K562 (cell line): ENCODE measurements around the gene RNGTT. TPM values are rescaled to one million over a fixed set of nuclear protein-coding genes. Genes with fewer than 3 reads are reported as not detected.

Source experiments
- ATAC-seq: fragments of 200-7000 bp; cut with Tn5 transposase; 3 replicates; pipeline ENCODE4 v1.9.1; 2020; ENCODE audit warnings: moderate library complexity
- BruUV-seq: library from RNA; stranded (reverse); fragments of 400-500 nt; replicated peaks from 2 replicates; lab custom pipeline; 2021; lab: Mats Ljungman, UMichigan
- CTCF ChIA-PET: fragments of 300-600 bp; formaldehyde crosslinking; extraction: SDS; loops from one replicate; lab custom pipeline; 2021; ENCODE audit warnings: low intra/inter-chr PET ratio; lab: Yijun Ruan, JAX
- POLR2A ChIA-PET: fragments of 300-600, 350-650 bp; sonication (Branson Sonifier 250); formaldehyde crosslinking; extraction: SDS; loops from one replicate; lab custom pipeline; 2021; ENCODE audit warnings: antibody characterized with exemption, inconsistent platforms; lab: Yijun Ruan, JAX
- DNase-seq, 4 experiments: peaks; one replicate each; pipeline versions ENCODE4 v3.0.0 to v3.0.0-alpha.2; 2011 to 2018; ENCODE audit warnings: low spot score in 3 of 4, mixed read lengths in 3 of 4; ENCODE audit errors: extremely low read depth in 1 of 4
- FAIRE-seq: peaks from 2 replicates; lab custom pipeline; 2011; peaks lifted over from hg19 to GRCh38; lab: Jason Lieb, UNC
- H2AFZ ChIP-seq: 2 replicates; pipeline ENCODE4 v1.6.0; 2011; ENCODE audit warnings: low read depth, low read length, control low read depth, inconsistent platforms
- H3K27ac ChIP-seq: fragments of 200-600 bp; 3 replicates; pipeline ENCODE4 v1.8.0; 2011; ENCODE audit warnings: low read depth, mild to moderate bottlenecking, control low read depth, inconsistent platforms, low read length, moderate library complexity, mixed read lengths; ENCODE audit errors: extremely low read depth
- H3K27me3 ChIP-seq, 2 experiments: fragments of 300-600 bp in 1 of 2; 2 replicates in 1 of 2; 3 replicates in 1 of 2; pipeline versions ENCODE4 v1.6.0 to v1.8.0; 2011; ENCODE audit warnings: inconsistent platforms in 2 of 2, low read length in 2 of 2, mild to moderate bottlenecking in 1 of 2, mixed read lengths in 1 of 2, moderate library complexity in 1 of 2; ENCODE audit not compliant: control insufficient read depth in 2 of 2, insufficient read depth in 2 of 2
- H3K36me3 ChIP-seq: fragments of 300-600 bp; 3 replicates; pipeline ENCODE4 v1.8.0; 2011; ENCODE audit warnings: mild to moderate bottlenecking, low read length, inconsistent platforms; ENCODE audit not compliant: control insufficient read depth, insufficient read depth
- H3K4me1 ChIP-seq, 2 experiments: fragments of 200-600 bp in 1 of 2; replicated peaks in 1 of 2; 2 replicates in 1 of 2; 3 replicates in 1 of 2; pipeline versions ENCODE4 v1.5.1 to v1.8.0; 2011; ENCODE audit warnings: inconsistent platforms in 2 of 2, low read length in 2 of 2, mild to moderate bottlenecking in 1 of 2, mixed read lengths in 1 of 2, moderate library complexity in 1 of 2; ENCODE audit not compliant: control insufficient read depth in 2 of 2, insufficient read depth in 2 of 2
- H3K4me2 ChIP-seq: 2 replicates; pipeline ENCODE4 v1.6.1; 2011; ENCODE audit warnings: low read length, control low read depth, inconsistent platforms, mixed read lengths; ENCODE audit not compliant: insufficient read depth
- H3K4me3 ChIP-seq: fragments of 200-600 bp; sonication (generic), shearing (Covaris generic); 2 replicates; pipeline ENCODE4 v1.5.1; 2016; ENCODE audit warnings: control low read depth, inconsistent platforms
- H3K79me2 ChIP-seq: fragments of 200-600 bp; 3 replicates; pipeline ENCODE4 v1.8.0; 2011; ENCODE audit warnings: low read length, inconsistent platforms; ENCODE audit not compliant: control insufficient read depth, insufficient read depth
- H3K9ac ChIP-seq, 2 experiments: 2 replicates each; pipeline versions ENCODE4 v1.6.0 to v1.6.1; 2011; ENCODE audit warnings: low read depth in 2 of 2, low read length in 2 of 2, control low read depth in 1 of 2, inconsistent platforms in 1 of 2, mild to moderate bottlenecking in 1 of 2, mixed read lengths in 1 of 2; ENCODE audit not compliant: insufficient read depth in 1 of 2
- H3K9me1 ChIP-seq: one replicate; pipeline ENCODE4 v1.6.0; 2011; ENCODE audit warnings: inconsistent platforms, mild to moderate bottlenecking, low read length, moderate library complexity; ENCODE audit not compliant: control insufficient read depth, insufficient read depth
- H3K9me3 ChIP-seq: replicated peaks from 2 replicates; pipeline ENCODE4 v1.5.1; 2011; ENCODE audit warnings: low read depth, low read length, inconsistent platforms; ENCODE audit not compliant: control insufficient read depth, insufficient read depth
- H4K20me1 ChIP-seq: replicated peaks from 2 replicates; pipeline ENCODE4 v1.6.1; 2011; ENCODE audit warnings: low read length, inconsistent platforms, mixed read lengths; ENCODE audit not compliant: control insufficient read depth, insufficient read depth
- ARID1B ChIP-seq: fragments of 450-650 bp; IDR thresholded peaks from 2 replicates; pipeline ENCODE4 v1.6.1; 2016; ENCODE audit warnings: antibody characterized with exemption, mild to moderate bottlenecking, inconsistent platforms
- C11orf30 ChIP-seq: fragments of 450-650 bp; IDR thresholded peaks from 2 replicates; pipeline ENCODE4 v1.6.1; 2016; ENCODE audit warnings: low read depth, mild to moderate bottlenecking
- FOXA1 ChIP-seq: fragments of 450-650 bp; IDR thresholded peaks from 2 replicates; pipeline ENCODE4 v1.6.1; 2016; ENCODE audit warnings: mild to moderate bottlenecking, borderline replicate concordance
- GATAD2B ChIP-seq: fragments of 450-650 bp; IDR thresholded peaks from 2 replicates; pipeline ENCODE4 v1.6.1; 2017; ENCODE audit warnings: mild to moderate bottlenecking, borderline replicate concordance
- MTA1 ChIP-seq: fragments of 450-650 bp; IDR thresholded peaks from 2 replicates; pipeline ENCODE4 v1.6.1; 2017; ENCODE audit warnings: borderline replicate concordance
- RFX5 ChIP-seq: IDR thresholded peaks from 2 replicates; pipeline ENCODE4 v1.6.1; 2011; ENCODE audit warnings: low read depth, mild to moderate bottlenecking, improper control_type of control experiment, low read length
- RFX7 ChIP-seq: fragments of 250-450 bp; sonication (Bioruptor Pico); IDR thresholded peaks from 2 replicates; pipeline ENCODE4 v1.5.1; 2021; ENCODE audit warnings: mild to moderate bottlenecking
- RUNX1 ChIP-seq: sonication (generic); IDR thresholded peaks from 2 replicates; pipeline ENCODE4 v1.6.1; 2016; ENCODE audit warnings: antibody characterized with exemption, low read depth
- TARDBP ChIP-seq: fragments of 450-650 bp; IDR thresholded peaks from 2 replicates; pipeline ENCODE4 v1.6.1; 2016
- ZBTB7A ChIP-seq: IDR thresholded peaks from 2 replicates; pipeline ENCODE4 v1.6.1; 2011; ENCODE audit warnings: low read depth, mild to moderate bottlenecking, low read length, moderate library complexity, borderline replicate concordance; ENCODE audit not compliant: control insufficient read depth
- ZNF277 ChIP-seq: fragments of 250-450 bp; sonication (Bioruptor Pico); IDR thresholded peaks from 2 replicates; pipeline ENCODE4 v1.8.0; 2022; ENCODE audit warnings: inconsistent platforms, mild to moderate bottlenecking, moderate library complexity, borderline replicate concordance
- ZNF3 ChIP-seq: fragments of 250-450 bp; sonication (Bioruptor Pico); IDR thresholded peaks from 2 replicates; pipeline ENCODE4 v1.5.0; 2021; ENCODE audit warnings: mild to moderate bottlenecking, moderate library complexity
- WGBS: fragments of 100-300 bp; shearing (Covaris generic); methylation state at CpG from one replicate; pipeline ENCODE4 v1.1.6; 2016; ENCODE audit warnings: low coverage, mixed read lengths; ENCODE audit not compliant: insufficient coverage; ENCODE audit errors: missing lambda C conversion rate; 5-methylcytosine and 5-hydroxymethylcytosine counted together
- in situ Hi-C: fragments of 300-500 bp; cut with MboI; formaldehyde crosslinking; loops from 4 replicates; pipeline ENCODE4 v1.15.0; 2018; ENCODE audit warnings: inconsistent platforms, mixed read lengths
- intact Hi-C: fragments of 100-400 bp; cut with micrococcal nuclease; formaldehyde crosslinking; loops from 2 replicates; pipeline ENCODE4 v1.14.2; 2022
- polyA plus RNA-seq, 8 experiments: library from polyadenylated mRNA; depleted of rRNA in 4 of 8; stranded (reverse) in 5 of 8; unstranded in 3 of 8; fragments of >200 nt; fragmentation: Nextera tagmentation in 2 of 8; fragmentation: Illumina TruSeq in 1 of 8; extraction: Ambion mirVana in 2 of 8; extraction: Trizol in 1 of 8; gene quantifications; 2 replicates each; pipeline versions ENCODE4 v1.2.1 to v1.2.3, GENCODE V29; 2011 to 2014; ENCODE audit warnings: inconsistent platforms in 1 of 8, missing spikeins in 1 of 8
- total RNA-seq, 7 experiments: library from RNA; depleted of rRNA in 6 of 7; stranded (reverse); fragments of >200 nt in 6 of 7; fragmentation: Illumina TruSeq in 2 of 7; extraction: Trizol in 2 of 7; gene quantifications; 2 replicates each; pipeline versions ENCODE4 v1.2.1 to v1.2.3, GENCODE V29; 2011 to 2021; ENCODE audit warnings: low replicate concordance in 1 of 7
- TF ChIP-seq, protein P1 (sequence below), 2 experiments: IDR thresholded peaks; 2 replicates each; pipeline ENCODE4 v1.6.1; 2011; ENCODE audit warnings: borderline replicate concordance in 1 of 2, control low read depth in 1 of 2, low read depth in 1 of 2, low read length in 1 of 2, mild to moderate bottlenecking in 1 of 2, mixed read lengths in 1 of 2, moderate library complexity in 1 of 2; ENCODE audit not compliant: insufficient read depth in 1 of 2, insufficient read length in 1 of 2, poor library complexity in 1 of 2, severe bottlenecking in 1 of 2; ENCODE audit errors: extremely low read depth in 1 of 2
- TF ChIP-seq, protein P2 (sequence below), 3 experiments: fragments of 200-800 bp in 1 of 3; fragments of 250-450 bp in 1 of 3; fragments of 450-650 bp in 1 of 3; sonication (Bioruptor Pico) in 1 of 3; sonication (Bioruptor generic) in 1 of 3; formaldehyde crosslinking in 1 of 3; IDR thresholded peaks; 2 replicates each; pipeline versions ENCODE4 v1.6.1 to v1.8.0; 2016 to 2022; ENCODE audit warnings: mild to moderate bottlenecking in 2 of 3, missing genetic modification characterization in 2 of 3, missing compliant biosample characterization in 1 of 3, moderate library complexity in 1 of 3
- TF ChIP-seq, protein P3 (sequence below): fragments of 250-450 bp; sonication (Bioruptor Pico); IDR thresholded peaks from 2 replicates; pipeline ENCODE4 v1.8.0; 2022; ENCODE audit warnings: inconsistent platforms

RNGTT gene
- total and polyA plus RNA-seq, 9 of the 15 experiments (the other 6 are each of a cell fraction or from before 2014, with no cell fraction given), result 6.1 to 31.7 (median 19.5) TPM

- no peaks in the 10 kb centered on the region for H3K79me2 ChIP-seq
- intact Hi-C loops, result no loop called here
- H2AFZ ChIP-seq, result no peak overlapping the region
- 0% methylated on average over 5 of the region's 5 CpGs for WGBS
- H4K20me1 ChIP-seq, result no peaks in the 10 kb centered on the region
- no peak overlapping the region for H3K9ac ChIP-seq
- no TSS peak for BruUV-seq
- H3K27ac ChIP-seq, result no peak overlapping the region
- H3K36me3 ChIP-seq, result no peaks in the 10 kb centered on the region
- H3K9me1 ChIP-seq, result no peaks in the 10 kb centered on the region
- ChIA-PET POLR2A (interaction anchor here (1.3 kb wide), 1 partner anchor 14 kb away, joined by 3 read pairs; no protein-coding TSS in a partner anchor), CTCF (no interaction called here)
- H3K4me1 ChIP-seq, result no peaks in the 10 kb centered on the region
- no peak for FAIRE-seq
- ATAC-seq, result no peak
- H3K9me3 ChIP-seq, result no peaks in the 10 kb centered on the region
- H3K27me3 ChIP-seq, result peaks cover 0 to 18% of the 10 kb centered on the region in 2 experiments; a peak in 4 of 5 replicates
- no peak overlapping the region for H3K4me2 ChIP-seq
- H3K4me3 ChIP-seq, result no peak overlapping the region
- no peak for DNase-seq
- in situ Hi-C loops, result no loop called here
- TF ChIP-seq, protein P1, sequence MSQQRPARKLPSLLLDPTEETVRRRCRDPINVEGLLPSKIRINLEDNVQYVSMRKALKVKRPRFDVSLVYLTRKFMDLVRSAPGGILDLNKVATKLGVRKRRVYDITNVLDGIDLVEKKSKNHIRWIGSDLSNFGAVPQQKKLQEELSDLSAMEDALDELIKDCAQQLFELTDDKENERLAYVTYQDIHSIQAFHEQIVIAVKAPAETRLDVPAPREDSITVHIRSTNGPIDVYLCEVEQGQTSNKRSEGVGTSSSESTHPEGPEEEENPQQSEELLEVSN (IDR thresholded peaks at IDR 0.05; ENCODE audit: borderline replicate concordance in 1 of 2, extremely low read depth in 1 of 2, insufficient read depth in 1 of 2, insufficient read length in 1 of 2, low read depth in 1 of 2, low read length in 1 of 2, poor library complexity in 1 of 2, severe bottlenecking in 1 of 2), result no peak
- TF ChIP-seq RFX5 (no peak), TARDBP (no peak), FOXA1 (no peak), ZNF3 (no peak), C11orf30 (no peak), ZBTB7A (no peak), GATAD2B (no peak), MTA1 (no peak), RUNX1 (no peak), ZNF277 (CRISPR knock-in tag) (no peak), ARID1B (no peak), RFX7 (CRISPR knock-in tag) (no peak)
- TF ChIP-seq, protein P2, sequence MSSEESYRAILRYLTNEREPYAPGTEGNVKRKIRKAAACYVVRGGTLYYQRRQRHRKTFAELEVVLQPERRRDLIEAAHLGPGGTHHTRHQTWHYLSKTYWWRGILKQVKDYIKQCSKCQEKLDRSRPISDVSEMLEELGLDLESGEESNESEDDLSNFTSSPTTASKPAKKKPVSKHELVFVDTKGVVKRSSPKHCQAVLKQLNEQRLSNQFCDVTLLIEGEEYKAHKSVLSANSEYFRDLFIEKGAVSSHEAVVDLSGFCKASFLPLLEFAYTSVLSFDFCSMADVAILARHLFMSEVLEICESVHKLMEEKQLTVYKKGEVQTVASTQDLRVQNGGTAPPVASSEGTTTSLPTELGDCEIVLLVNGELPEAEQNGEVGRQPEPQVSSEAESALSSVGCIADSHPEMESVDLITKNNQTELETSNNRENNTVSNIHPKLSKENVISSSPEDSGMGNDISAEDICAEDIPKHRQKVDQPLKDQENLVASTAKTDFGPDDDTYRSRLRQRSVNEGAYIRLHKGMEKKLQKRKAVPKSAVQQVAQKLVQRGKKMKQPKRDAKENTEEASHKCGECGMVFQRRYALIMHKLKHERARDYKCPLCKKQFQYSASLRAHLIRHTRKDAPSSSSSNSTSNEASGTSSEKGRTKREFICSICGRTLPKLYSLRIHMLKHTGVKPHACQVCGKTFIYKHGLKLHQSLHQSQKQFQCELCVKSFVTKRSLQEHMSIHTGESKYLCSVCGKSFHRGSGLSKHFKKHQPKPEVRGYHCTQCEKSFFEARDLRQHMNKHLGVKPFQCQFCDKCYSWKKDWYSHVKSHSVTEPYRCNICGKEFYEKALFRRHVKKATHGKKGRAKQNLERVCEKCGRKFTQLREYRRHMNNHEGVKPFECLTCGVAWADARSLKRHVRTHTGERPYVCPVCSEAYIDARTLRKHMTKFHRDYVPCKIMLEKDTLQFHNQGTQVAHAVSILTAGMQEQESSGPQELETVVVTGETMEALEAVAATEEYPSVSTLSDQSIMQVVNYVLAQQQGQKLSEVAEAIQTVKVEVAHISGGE (CRISPR knock-in tag; IDR thresholded peaks at IDR 0.05), result no peak
- TF ChIP-seq, protein P3, sequence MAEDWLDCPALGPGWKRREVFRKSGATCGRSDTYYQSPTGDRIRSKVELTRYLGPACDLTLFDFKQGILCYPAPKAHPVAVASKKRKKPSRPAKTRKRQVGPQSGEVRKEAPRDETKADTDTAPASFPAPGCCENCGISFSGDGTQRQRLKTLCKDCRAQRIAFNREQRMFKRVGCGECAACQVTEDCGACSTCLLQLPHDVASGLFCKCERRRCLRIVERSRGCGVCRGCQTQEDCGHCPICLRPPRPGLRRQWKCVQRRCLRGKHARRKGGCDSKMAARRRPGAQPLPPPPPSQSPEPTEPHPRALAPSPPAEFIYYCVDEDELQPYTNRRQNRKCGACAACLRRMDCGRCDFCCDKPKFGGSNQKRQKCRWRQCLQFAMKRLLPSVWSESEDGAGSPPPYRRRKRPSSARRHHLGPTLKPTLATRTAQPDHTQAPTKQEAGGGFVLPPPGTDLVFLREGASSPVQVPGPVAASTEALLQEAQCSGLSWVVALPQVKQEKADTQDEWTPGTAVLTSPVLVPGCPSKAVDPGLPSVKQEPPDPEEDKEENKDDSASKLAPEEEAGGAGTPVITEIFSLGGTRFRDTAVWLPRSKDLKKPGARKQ (CRISPR knock-in tag), result no peak
These were observed 388.8 kb downstream of the RNGTT start for GRCh38 chr6:88574651-88575050.
